ENCODE data around the gene MASP1. TPM values are rescaled to one million over a fixed set of nuclear protein-coding genes. Genes with fewer than 3 reads are reported as not detected.

Gene MASP1
- total RNA-seq, 8 experiments from 2014 or later = 0.45 to 23.9 (median 1.6) TPM

GRCh38 chr3:187276397-187277128, 15.0 kb downstream of the MASP1 start:
- H3K27ac ChIP-seq = no peak overlapping the region
- 56 to 95% (median 70%) methylated on average over 3 to 5 of the region's 7 CpGs; no CpG with 5 or more reads in 2 of the 10 experiments for WGBS, 10 experiments
- peaks cover 15 to 19% of the 10 kb centered on the region in 2 donors for H3K4me1 ChIP-seq (replicated peaks in 1 of 2)
- no peak for ATAC-seq (replicated peaks in 6 of 8)
- no peak overlapping the region for H3K4me3 ChIP-seq
- in situ Hi-C loops (cut with MboI; ENCODE audit: low pct_unique_long_range_greater_than_20kb in 2 of 9, low sequenced_read_pairs in 9 of 9, unreplicated experiment in 9 of 9) = no loop called here

- WGBS, 10 experiments = 0 to 100% (median 10%) methylated on average over 1 to 3 of the region's 5 CpGs; no CpG with 5 or more reads in 7 of the 10 experiments
- in situ Hi-C loops (cut with MboI; ENCODE audit: low pct_unique_long_range_greater_than_20kb in 2 of 9, low sequenced_read_pairs in 9 of 9, unreplicated experiment in 9 of 9) = no loop called here
- peaks cover 15 to 19% of the 10 kb centered on the region in 2 donors for H3K4me1 ChIP-seq (replicated peaks in 1 of 2)
- peak overlapping the region; percentile 14 to 42 for H3K27ac ChIP-seq
- peak; percentile 92 to 99 (median 99) for ATAC-seq (replicated peaks in 6 of 8)
- H3K4me3 ChIP-seq = no peak overlapping the region
These were observed 16.6 kb downstream of the MASP1 start for GRCh38 chr3:187274977-187275338.

- Histone ChIP-seq H3K4me1 (replicated peaks in 1 of 2) (peaks cover 15 to 19% of the 10 kb centered on the region in 2 donors), H3K4me3 (no peak overlapping the region), H3K27ac (no peak overlapping the region)
- peak in 2 of 8 experiments; percentile 3 to 4 for ATAC-seq (replicated peaks in 6 of 8)
- WGBS, 10 experiments = 33 to 100% (median 70%) methylated on average over 1 to 3 of the region's 6 CpGs; no CpG with 5 or more reads in 6 of the 10 experiments
- in situ Hi-C loops (cut with MboI; ENCODE audit: low pct_unique_long_range_greater_than_20kb in 2 of 9, low sequenced_read_pairs in 9 of 9, unreplicated experiment in 9 of 9) = no loop called here
These were observed 17.1 kb downstream of the MASP1 start for GRCh38 chr3:187274315-187274976.

GRCh38 chr3:187271582-187271981, 20.0 kb downstream of the MASP1 start:
- no peak overlapping the region for H3K27ac ChIP-seq
- in situ Hi-C loops (cut with MboI; ENCODE audit: low pct_unique_long_range_greater_than_20kb in 2 of 9, low sequenced_read_pairs in 9 of 9, unreplicated experiment in 9 of 9) = no loop called here
- no peak overlapping the region for H3K4me3 ChIP-seq
- H3K4me1 ChIP-seq (replicated peaks in 1 of 2) = peaks cover 14 to 19% of the 10 kb centered on the region in 2 donors
- no peak for ATAC-seq (replicated peaks in 6 of 8)
- WGBS, 10 experiments = 38 to 92% (median 80%) methylated on average over 1 to 2 of the region's 2 CpGs; no CpG with 5 or more reads in 2 of the 10 experiments

- H3K27ac ChIP-seq = no peak overlapping the region
- ATAC-seq (replicated peaks in 6 of 8) = no peak
- in situ Hi-C loops (cut with MboI; ENCODE audit: low pct_unique_long_range_greater_than_20kb in 2 of 9, low sequenced_read_pairs in 9 of 9, unreplicated experiment in 9 of 9) = no loop called here
- H3K4me1 ChIP-seq (replicated peaks in 1 of 2) = peaks cover 11 to 15% of the 10 kb centered on the region in 2 donors
- no peak overlapping the region for H3K4me3 ChIP-seq
These were observed 22.1 kb downstream of the MASP1 start for GRCh38 chr3:187269486-187269885.

GRCh38 chr3:187267306-187267705, 24.2 kb downstream of the MASP1 start:
- WGBS, 10 experiments = 73 to 100% (median 100%) methylated on average over 1 to 3 of the region's 3 CpGs; no CpG with 5 or more reads in 5 of the 10 experiments
- Histone ChIP-seq H3K4me3 (no peak overlapping the region), H3K4me1 (replicated peaks in 1 of 2) (peaks cover 13 to 26% of the 10 kb centered on the region in 2 donors), H3K27ac (no peak overlapping the region)
- in situ Hi-C loops (cut with MboI; ENCODE audit: low pct_unique_long_range_greater_than_20kb in 2 of 9, low sequenced_read_pairs in 9 of 9, unreplicated experiment in 9 of 9) = no loop called here
- ATAC-seq (replicated peaks in 6 of 8) = no peak

GRCh38 chr3:187266691-187267090, 24.8 kb downstream of the MASP1 start:
- WGBS, 10 experiments = 86 to 100% (median 95%) methylated on average over 1 of the region's 1 CpG; no CpG with 5 or more reads in 6 of the 10 experiments
- Histone ChIP-seq H3K4me3 (no peak overlapping the region), H3K4me1 (replicated peaks in 1 of 2) (peaks cover 13 to 26% of the 10 kb centered on the region in 2 donors), H3K27ac (no peak overlapping the region)
- no peak for ATAC-seq (replicated peaks in 6 of 8)
- in situ Hi-C loops (cut with MboI; ENCODE audit: low pct_unique_long_range_greater_than_20kb in 2 of 9, low sequenced_read_pairs in 9 of 9, unreplicated experiment in 9 of 9) = no loop called here

- in situ Hi-C loops (cut with MboI; ENCODE audit: low pct_unique_long_range_greater_than_20kb in 2 of 9, low sequenced_read_pairs in 9 of 9, unreplicated experiment in 9 of 9) = no loop called here
- WGBS, 10 experiments = 57 to 100% (median 90%) methylated on average over 1 to 2 of the region's 2 CpGs; no CpG with 5 or more reads in 5 of the 10 experiments
- Histone ChIP-seq H3K4me3 (no peak overlapping the region), H3K27ac (no peak overlapping the region), H3K4me1 (replicated peaks in 1 of 2) (peaks cover 13 to 26% of the 10 kb centered on the region in 2 donors)
- ATAC-seq (replicated peaks in 6 of 8) = peak in 4 of 8 experiments; percentile 8 to 58 (median 53)
These were observed 26.0 kb downstream of the MASP1 start for GRCh38 chr3:187265461-187265955.

- no peak overlapping the region for H3K4me3 ChIP-seq
- ATAC-seq (replicated peaks in 6 of 8) = peak in 3 of 8 experiments; percentile 83 to 93 (median 87)
- H3K27ac ChIP-seq = no peak overlapping the region
- in situ Hi-C loops (cut with MboI; ENCODE audit: low pct_unique_long_range_greater_than_20kb in 2 of 9, low sequenced_read_pairs in 9 of 9, unreplicated experiment in 9 of 9) = no loop called here
- WGBS, 10 experiments = 43 to 100% (median 85%) methylated on average over 1 to 3 of the region's 3 CpGs; no CpG with 5 or more reads in 2 of the 10 experiments
- H3K4me1 ChIP-seq (replicated peaks in 1 of 2) = peaks cover 13 to 26% of the 10 kb centered on the region in 2 donors
These were observed 26.6 kb downstream of the MASP1 start for GRCh38 chr3:187264911-187265310.

GRCh38 chr3:187264021-187264420, 27.5 kb downstream of the MASP1 start:
- ATAC-seq (replicated peaks in 6 of 8) = peak; percentile 26 to 95 (median 76)
- H3K4me3 ChIP-seq = no peak overlapping the region
- peaks cover 13 to 26% of the 10 kb centered on the region in 2 donors for H3K4me1 ChIP-seq (replicated peaks in 1 of 2)
- in situ Hi-C loops (cut with MboI; ENCODE audit: low pct_unique_long_range_greater_than_20kb in 2 of 9, low sequenced_read_pairs in 9 of 9, unreplicated experiment in 9 of 9) = no loop called here
- WGBS, 10 experiments = 0 to 55% (median 12%) methylated on average over 1 to 4 of the region's 4 CpGs; no CpG with 5 or more reads in 1 of the 10 experiments
- H3K27ac ChIP-seq = no peak overlapping the region

GRCh38 chr3:187263270-187263669, 28.3 kb downstream of the MASP1 start:
- Histone ChIP-seq H3K4me3 (no peak overlapping the region), H3K27ac (no peak overlapping the region), H3K4me1 (replicated peaks in 1 of 2) (peaks cover 13 to 26% of the 10 kb centered on the region in 2 donors)
- in situ Hi-C loops (cut with MboI; ENCODE audit: low pct_unique_long_range_greater_than_20kb in 2 of 9, low sequenced_read_pairs in 9 of 9, unreplicated experiment in 9 of 9) = no loop called here
- ATAC-seq (replicated peaks in 6 of 8) = peak in 1 of 8 experiments; percentile 7

- no peak for ATAC-seq (replicated peaks in 6 of 8)
- in situ Hi-C loops (cut with MboI; ENCODE audit: low pct_unique_long_range_greater_than_20kb in 2 of 9, low sequenced_read_pairs in 9 of 9, unreplicated experiment in 9 of 9) = no loop called here
- Histone ChIP-seq H3K27ac (no peak overlapping the region), H3K4me1 (replicated peaks in 1 of 2) (peaks cover 13 to 26% of the 10 kb centered on the region in 2 donors), H3K4me3 (no peak overlapping the region)
- 75 to 100% (median 90%) methylated on average over 1 to 6 of the region's 6 CpGs; no CpG with 5 or more reads in 1 of the 10 experiments for WGBS, 10 experiments
These were observed 29.2 kb downstream of the MASP1 start for GRCh38 chr3:187262360-187262759.

GRCh38 chr3:187261541-187261969, 30.0 kb downstream of the MASP1 start:
- in situ Hi-C loops (cut with MboI; ENCODE audit: low pct_unique_long_range_greater_than_20kb in 2 of 9, low sequenced_read_pairs in 9 of 9, unreplicated experiment in 9 of 9) = no loop called here
- Histone ChIP-seq H3K4me3 (no peak overlapping the region), H3K4me1 (replicated peaks in 1 of 2) (peaks cover 13 to 26% of the 10 kb centered on the region in 2 donors), H3K27ac (no peak overlapping the region)
- WGBS, 10 experiments = 0 to 100% (median 79%) methylated on average over 1 to 3 of the region's 3 CpGs
- no peak for ATAC-seq (replicated peaks in 6 of 8)

All from motor neuron (in vitro differentiated cells).